Subcutaneous abdominal adipose tissue (tissue), 5 donors: ENCODE data around the gene ANKRD12.
"Not testable (repeated sequence)": the region's sequence is repeated elsewhere in the genome, so short reads cannot be mapped to it uniquely, and the experiment has no call there.

Experiments used
- H3K27ac ChIP-seq: one replicate; pipeline ENCODE4 v1.7.0; 2013; ENCODE audit warnings: low read depth, mild to moderate bottlenecking, inconsistent platforms, low read length, moderate library complexity
- H3K27me3 ChIP-seq, 5 donors: one replicate each; pipeline ENCODE4 v1.7.0; 2013; ENCODE audit warnings: low read length in 5 of 5, inconsistent platforms in 1 of 5; ENCODE audit not compliant: control insufficient read depth in 5 of 5, insufficient read depth in 4 of 5
- H3K36me3 ChIP-seq, 5 donors: one replicate each; pipeline ENCODE4 v1.7.0; 2013; ENCODE audit warnings: low read length in 5 of 5; ENCODE audit not compliant: control insufficient read depth in 5 of 5, insufficient read depth in 5 of 5
- H3K4me1 ChIP-seq, 5 donors: one replicate each; pipeline ENCODE4 v1.7.0; 2013; ENCODE audit warnings: low read length in 5 of 5, mild to moderate bottlenecking in 3 of 5, moderate library complexity in 1 of 5; ENCODE audit not compliant: control insufficient read depth in 5 of 5, insufficient read depth in 5 of 5
- H3K4me3 ChIP-seq, 5 donors: one replicate each; pipeline ENCODE4 v1.7.0; 2013; ENCODE audit warnings: low read length in 5 of 5, low read depth in 1 of 5
- H3K9ac ChIP-seq, 5 donors: one replicate each; pipeline ENCODE4 v1.7.0; 2013; ENCODE audit warnings: low read length in 5 of 5, mild to moderate bottlenecking in 4 of 5, moderate library complexity in 3 of 5
- H3K9me3 ChIP-seq, 5 donors: one replicate each; pipeline ENCODE4 v1.7.0; 2013; ENCODE audit warnings: low read length in 5 of 5; ENCODE audit not compliant: control insufficient read depth in 5 of 5
- donor health status: healthy.
- donor health status: healthy.
- donor health status: healthy.
- donor health status: healthy.
- donor health status: healthy.

ANKRD12 gene

DNA sequence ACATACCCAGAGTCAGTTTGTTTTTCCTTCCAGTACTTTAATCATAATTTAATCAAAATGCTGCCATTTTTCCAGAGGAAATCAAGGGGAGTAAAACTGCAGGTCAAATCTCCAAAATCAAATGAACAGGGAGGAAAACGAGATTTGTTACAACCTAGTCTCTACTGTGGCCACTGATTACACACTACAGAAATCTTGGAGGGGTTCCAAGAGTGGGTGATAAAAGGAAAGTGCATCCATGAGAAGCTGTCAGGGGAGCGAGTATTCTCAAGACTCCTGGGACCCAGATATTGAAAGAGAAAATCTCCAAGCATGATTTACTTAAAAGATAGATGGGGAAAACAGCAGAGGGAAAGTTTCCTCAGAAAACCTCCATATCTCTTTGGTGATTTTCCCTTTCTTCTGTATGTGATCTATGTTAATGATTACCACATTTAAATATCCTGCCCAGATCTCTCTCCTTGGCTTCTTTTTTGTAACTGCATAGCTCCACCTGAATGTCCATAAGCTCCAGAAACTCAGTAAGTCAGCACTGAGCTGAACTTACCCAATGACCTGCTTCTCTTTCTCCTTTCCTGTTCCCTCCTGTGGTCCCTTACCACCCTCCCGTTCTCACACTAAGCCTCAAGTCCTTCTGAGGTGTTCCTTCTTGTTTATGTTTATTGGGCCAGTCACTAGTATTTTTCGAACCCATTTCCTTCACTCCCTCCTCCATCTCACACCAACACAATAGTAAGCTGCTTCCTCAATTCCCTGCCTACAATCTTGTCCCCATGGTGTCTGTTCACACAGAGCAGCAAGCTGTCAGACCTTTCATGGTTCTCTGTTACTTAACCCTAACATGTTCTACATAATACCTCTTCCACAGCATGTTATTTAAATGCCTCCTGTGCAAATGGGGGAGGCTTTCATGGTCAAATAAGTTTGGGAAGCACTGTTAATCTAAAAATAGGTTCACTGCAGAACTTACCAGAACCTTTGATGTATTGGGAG lies 124.1 kb downstream of the ANKRD12 start:
- H3K36me3 ChIP-seq, result peaks cover 10 to 17% (median 13%) of the 10 kb centered on the region in 5 donors
- H3K4me1 ChIP-seq, result no peaks in the 10 kb centered on the region

DNA sequence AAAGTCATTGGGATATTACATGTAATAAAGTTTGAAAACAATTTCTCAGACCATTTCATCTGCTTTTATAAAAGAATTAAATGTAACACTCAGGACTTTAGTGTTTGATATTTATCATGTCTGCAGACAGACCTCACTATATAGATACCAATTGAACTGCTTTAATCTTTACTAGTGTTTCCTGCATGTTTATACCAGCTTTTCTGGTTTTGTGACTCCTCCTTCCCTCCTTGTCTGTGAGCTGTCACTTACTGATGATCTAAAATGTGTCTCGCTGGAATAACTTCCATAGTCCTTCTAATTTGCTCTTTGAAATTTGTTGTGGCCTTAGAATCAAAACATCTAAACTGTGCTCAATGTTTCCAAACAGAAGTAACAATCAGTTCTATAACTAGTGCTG lies 126.7 kb downstream of the ANKRD12 start:
- H3K27me3 ChIP-seq, result no peaks in the 10 kb centered on the region
- H3K9ac ChIP-seq, result no peak overlapping the region
- no peak overlapping the region for H3K27ac ChIP-seq
- no peak overlapping the region for H3K4me3 ChIP-seq
- no peaks in the 10 kb centered on the region for H3K4me1 ChIP-seq
- H3K9me3 ChIP-seq, result no peaks in the 10 kb centered on the region
- H3K36me3 ChIP-seq, result peaks cover 9 to 14% (median 12%) of the 10 kb centered on the region in 5 donors

More for the DNA sequence above, 124.1 kb downstream of the ANKRD12 start:
- Histone ChIP-seq H3K9ac (no peak overlapping the region), H3K4me3 (no peak overlapping the region), H3K9me3 (no peaks in the 10 kb centered on the region), H3K27ac (no peak overlapping the region), H3K27me3 (no peaks in the 10 kb centered on the region)

DNA sequence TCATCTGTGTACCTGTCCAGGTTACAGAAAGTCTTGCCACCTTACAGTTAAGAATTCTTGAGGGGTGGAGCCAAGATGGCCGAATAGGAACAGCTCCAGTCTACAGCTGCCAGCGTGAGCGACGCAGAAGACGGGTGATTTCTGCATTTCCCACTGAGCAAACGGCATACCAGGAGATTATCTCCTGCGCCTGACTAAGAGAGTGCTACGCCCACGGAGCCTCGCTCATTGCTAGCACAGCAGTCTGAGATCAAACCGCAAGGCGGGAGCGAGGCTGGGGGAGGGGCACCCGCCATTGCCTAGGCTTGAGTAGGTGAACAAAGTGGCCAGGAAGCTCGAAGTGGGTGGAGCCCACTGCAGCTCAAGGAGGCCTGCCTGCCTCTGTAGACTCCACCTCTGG lies 128.2 kb downstream of the ANKRD12 start:
- H3K4me1 ChIP-seq, H3K4me3 ChIP-seq, H3K27ac ChIP-seq, H3K27me3 ChIP-seq, H3K9ac ChIP-seq, H3K9me3 ChIP-seq: not testable (repeated sequence)
- H3K36me3 ChIP-seq, result peaks cover 3 to 14% (median 10%) of the 10 kb centered on the region in 5 donors

DNA sequence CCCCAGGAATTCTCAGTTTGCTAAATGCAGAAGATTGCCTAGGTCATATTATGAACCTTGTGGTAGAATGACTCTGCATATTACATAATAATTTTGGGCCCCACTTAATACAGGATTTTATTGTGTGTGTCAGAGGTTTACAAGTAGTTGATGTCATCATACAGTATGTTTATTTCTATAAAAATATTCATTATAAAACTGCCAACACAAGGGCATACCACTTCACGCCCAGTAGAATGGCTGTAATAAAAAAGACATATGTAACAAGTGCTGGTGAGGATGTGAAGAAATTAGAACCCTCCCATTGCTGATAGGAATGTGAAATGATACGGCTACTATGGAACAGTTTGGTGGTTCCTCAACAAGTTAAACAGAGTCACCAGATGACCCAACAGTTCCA lies 136.6 kb downstream of the ANKRD12 start:
- H3K9me3 ChIP-seq, result no peaks in the 10 kb centered on the region
- no peak overlapping the region for H3K9ac ChIP-seq
- no peak overlapping the region for H3K4me3 ChIP-seq
- H3K4me1 ChIP-seq, result no peaks in the 10 kb centered on the region
- H3K27ac ChIP-seq, result no peak overlapping the region
- H3K36me3 ChIP-seq, result peaks cover 23 to 47% (median 33%) of the 10 kb centered on the region in 5 donors
- H3K27me3 ChIP-seq, result no peaks in the 10 kb centered on the region

DNA sequence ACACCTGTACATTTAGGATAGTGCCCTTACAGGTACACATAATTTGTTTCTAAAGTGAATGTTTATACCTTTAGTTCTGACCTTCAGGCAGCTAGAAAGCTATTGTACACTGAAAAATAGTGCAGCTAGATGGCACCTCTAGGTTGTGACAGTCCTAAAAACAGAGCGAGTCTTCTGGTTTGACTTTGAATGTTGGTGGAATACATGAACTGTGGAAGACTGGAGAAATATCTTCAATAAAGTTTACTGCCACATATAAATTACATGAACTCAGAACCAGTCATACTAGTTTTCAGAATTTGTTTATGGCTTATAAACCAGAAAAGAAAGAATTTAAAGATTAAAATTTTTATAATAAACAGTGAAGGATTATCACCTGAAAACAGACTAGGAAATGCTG lies 139.3 kb downstream of the ANKRD12 start:
- no peak overlapping the region for H3K4me3 ChIP-seq
- H3K4me1 ChIP-seq, result no peaks in the 10 kb centered on the region
- H3K9me3 ChIP-seq, result no peaks in the 10 kb centered on the region
- H3K36me3 ChIP-seq, result peaks cover 37 to 73% (median 53%) of the 10 kb centered on the region in 5 donors
- H3K9ac ChIP-seq, result no peak overlapping the region
- H3K27ac ChIP-seq, result no peak overlapping the region
- no peaks in the 10 kb centered on the region for H3K27me3 ChIP-seq

DNA sequence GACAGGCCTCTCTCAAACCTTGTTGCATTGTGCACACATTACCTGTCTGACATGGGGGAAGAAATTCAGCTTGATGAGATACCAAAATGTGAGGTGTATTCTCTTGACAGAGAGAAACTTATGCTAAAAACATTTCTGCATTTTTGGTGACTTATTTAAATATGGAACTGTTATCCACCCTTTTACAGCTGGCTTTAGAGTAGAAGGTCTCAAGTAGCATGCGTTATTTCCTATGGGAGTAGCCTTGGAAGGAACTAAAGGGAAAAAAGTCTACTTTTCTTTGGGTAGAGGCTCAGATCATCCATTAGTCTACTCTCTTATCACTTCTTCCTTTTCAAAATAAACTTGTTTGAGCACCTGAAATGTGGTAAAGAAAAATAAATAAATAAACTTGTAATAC lies 141.4 kb downstream of the ANKRD12 start:
- H3K4me1 ChIP-seq, result no peaks in the 10 kb centered on the region
- no peak overlapping the region for H3K4me3 ChIP-seq
- no peak overlapping the region for H3K9ac ChIP-seq
- no peak overlapping the region for H3K27ac ChIP-seq
- H3K9me3 ChIP-seq, result no peaks in the 10 kb centered on the region
- H3K27me3 ChIP-seq, result no peaks in the 10 kb centered on the region
- peaks cover 39 to 69% (median 47%) of the 10 kb centered on the region in 5 donors for H3K36me3 ChIP-seq

DNA sequence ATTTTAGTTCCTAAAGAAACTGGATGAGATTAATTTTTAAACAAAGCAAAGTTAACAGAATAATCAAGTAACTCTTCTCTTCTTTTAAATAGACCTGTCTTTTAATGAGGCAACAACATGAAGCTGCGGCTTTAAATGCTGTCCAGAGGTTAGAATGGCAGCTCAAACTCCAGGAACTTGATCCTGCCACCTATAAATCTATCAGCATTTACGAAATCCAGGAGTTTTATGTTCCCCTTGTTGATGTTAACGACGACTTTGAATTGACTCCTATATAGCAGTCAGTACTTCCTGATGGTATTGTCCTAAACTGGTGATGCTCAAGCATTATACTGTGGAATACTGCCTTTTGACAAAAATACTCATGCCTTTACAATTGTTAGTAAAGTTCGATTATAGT lies 144.3 kb downstream of the ANKRD12 start:
- Histone ChIP-seq H3K27ac (no peak overlapping the region), H3K36me3 (peaks cover 23 to 51% (median 39%) of the 10 kb centered on the region in 5 donors), H3K9me3 (no peaks in the 10 kb centered on the region), H3K4me3 (no peak overlapping the region), H3K9ac (no peak overlapping the region), H3K4me1 (no peaks in the 10 kb centered on the region), H3K27me3 (no peaks in the 10 kb centered on the region)

DNA sequence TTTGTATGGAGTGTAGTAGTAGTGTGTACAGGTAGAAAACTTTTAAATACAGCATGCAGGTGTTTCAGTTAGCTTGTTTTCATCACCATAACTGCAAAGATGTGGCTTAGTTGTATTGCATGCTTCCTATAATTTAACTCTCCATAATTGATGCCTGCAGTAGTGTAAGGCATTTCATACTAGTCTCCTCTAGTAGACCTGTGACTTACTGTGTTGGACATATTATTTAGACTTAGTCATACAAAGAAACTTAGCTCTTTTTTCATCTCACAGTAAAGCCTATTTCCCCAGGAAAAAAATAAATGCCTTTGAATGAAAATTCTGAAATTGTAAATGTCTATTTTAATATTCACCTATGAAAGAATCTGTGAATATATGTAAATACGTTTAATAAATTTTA lies 145.2 kb downstream of the ANKRD12 start:
- Histone ChIP-seq H3K27ac (no peak overlapping the region), H3K27me3 (no peaks in the 10 kb centered on the region), H3K4me3 (no peak overlapping the region), H3K9ac (no peak overlapping the region), H3K4me1 (no peaks in the 10 kb centered on the region), H3K36me3 (peaks cover 22 to 44% (median 35%) of the 10 kb centered on the region in 5 donors), H3K9me3 (no peaks in the 10 kb centered on the region)

DNA sequence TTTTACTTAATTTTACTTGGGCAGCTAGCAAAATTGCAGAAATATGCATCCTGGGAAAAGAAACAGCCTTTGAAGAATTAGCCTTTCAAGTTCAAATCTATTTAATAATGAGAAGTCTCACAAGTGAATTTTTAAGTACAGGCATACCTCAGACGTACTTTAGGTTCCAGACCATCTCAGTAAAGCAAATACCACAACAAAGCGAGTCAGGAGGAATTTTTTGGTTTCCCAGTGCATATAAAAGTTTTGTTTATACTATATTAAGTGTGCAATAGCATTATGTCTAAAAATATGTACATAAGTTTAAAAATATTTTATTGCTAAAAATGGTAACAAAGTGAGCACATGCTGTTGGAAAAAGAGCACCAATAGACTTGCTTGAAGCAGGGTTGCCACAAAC lies 147.2 kb downstream of the ANKRD12 start:
- no peaks in the 10 kb centered on the region for H3K27me3 ChIP-seq
- no peak overlapping the region for H3K4me3 ChIP-seq
- no peak overlapping the region for H3K27ac ChIP-seq
- H3K4me1 ChIP-seq, result no peaks in the 10 kb centered on the region
- H3K9ac ChIP-seq, result no peak overlapping the region
- H3K36me3 ChIP-seq, result peaks cover 14 to 30% (median 21%) of the 10 kb centered on the region in 5 donors
- no peaks in the 10 kb centered on the region for H3K9me3 ChIP-seq

DNA sequence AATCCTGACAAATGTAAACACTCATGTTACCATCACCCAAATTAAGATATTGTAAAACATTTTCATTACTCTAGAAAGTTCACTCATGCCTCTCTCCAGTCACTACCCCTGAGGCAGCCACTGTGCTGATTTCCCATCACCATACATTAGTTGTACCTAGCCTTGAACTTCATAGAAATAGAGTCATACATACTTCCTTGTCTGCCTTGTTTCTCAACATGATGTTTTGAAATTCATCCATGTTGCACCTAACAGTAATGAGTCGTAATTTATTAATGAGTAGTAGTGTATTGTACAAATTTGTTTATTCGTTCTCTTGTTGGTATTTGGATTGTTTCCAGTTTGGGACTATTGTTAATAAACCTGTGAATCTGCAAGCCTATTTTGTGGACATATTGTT lies 149.0 kb downstream of the ANKRD12 start:
- Histone ChIP-seq H3K36me3 (peaks cover 4 to 18% (median 6%) of the 10 kb centered on the region in 5 donors), H3K9ac (no peak overlapping the region)

More for the DNA sequence above, 149.0 kb downstream of the ANKRD12 start:
- Histone ChIP-seq H3K27ac (no peak overlapping the region), H3K9me3 (no peaks in the 10 kb centered on the region), H3K4me1 (no peaks in the 10 kb centered on the region), H3K4me3 (no peak overlapping the region), H3K27me3 (no peaks in the 10 kb centered on the region)
